Stomach (tissue), 9 donors: Measurements from ENCODE around the gene IL17RE. TPM values are rescaled to one million over a fixed set of nuclear protein-coding genes. Genes with fewer than 3 reads are reported as not detected.
A peak's percentile ranks its signal among the peaks of the same experiment; 100 is the strongest.

Experiments
- DNase-seq, 2 donors: peaks; one replicate each; pipeline versions ENCODE4 v3.0.0 to v3.0.0-alpha.2; 2013 to 2019
- H3K27ac ChIP-seq, 5 donors: fragments of 200-600 bp in 4 of 5; sonication (generic) in 4 of 5; one replicate each; pipeline ENCODE4 v1.5.1; 2013 to 2019; ENCODE audit warnings: mild to moderate bottlenecking in 1 of 5, moderate library complexity in 1 of 5
- H3K27me3 ChIP-seq, 3 donors: fragments of 200-600 bp; sonication (generic); one replicate each; pipeline ENCODE4 v1.5.1; 2017 to 2019; ENCODE audit warnings: mixed run types in 1 of 3
- H3K36me3 ChIP-seq, 4 donors: fragments of 200-600 bp; sonication (generic); 1 replicate in 3 of 4; 2 replicates in 1 of 4; pipeline ENCODE4 v1.5.1; 2016 to 2019
- H3K4me1 ChIP-seq, 4 donors: fragments of 200-600 bp; sonication (generic); one replicate each; pipeline ENCODE4 v1.5.1; 2016 to 2019
- H3K4me3 ChIP-seq, 4 donors: fragments of 200-600 bp; sonication (generic) in 3 of 4; one replicate each; pipeline ENCODE4 v1.5.1; 2016 to 2019; ENCODE audit warnings: mild to moderate bottlenecking in 1 of 4
- H3K9me3 ChIP-seq, 4 donors: fragments of 200-600 bp; sonication (generic); one replicate each; pipeline ENCODE4 v1.5.1; 2016 to 2019
- EP300 ChIP-seq: sonication (generic); formaldehyde crosslinking; IDR thresholded peaks from one replicate; pipeline ENCODE4 v1.6.1; 2017; ENCODE audit warnings: antibody characterized with exemption
- POLR2A ChIP-seq, 4 donors: fragments of 450-650 bp; IDR thresholded peaks; one replicate each; pipeline ENCODE4 v1.6.1; 2016; ENCODE audit warnings: antibody characterized with exemption in 4 of 4, control low read depth in 2 of 4, mild to moderate bottlenecking in 1 of 4, moderate library complexity in 1 of 4
- POLR2AphosphoS5 ChIP-seq, 3 donors: sonication (generic); formaldehyde crosslinking; IDR thresholded peaks; one replicate each; pipeline ENCODE4 v1.6.1; 2016; ENCODE audit warnings: antibody characterized with exemption in 3 of 3
- WGBS, 5 donors: extraction: QIAGEN DNeasy Blood & Tissue Kit in 3 of 5; methylation state at CpG; one replicate each; pipeline versions ENCODE4 v1.1.5 to v1.1.7; 2013 to 2018; 5-methylcytosine and 5-hydroxymethylcytosine counted together
- intact Hi-C: fragments of 100-400 bp; cut with DNase I; formaldehyde crosslinking; loops from one replicate; pipeline ENCODE4 v1.15.1; 2023; ENCODE audit warnings: low total_unique reads
- polyA plus RNA-seq, 3 donors: library from polyadenylated mRNA; stranded (reverse); fragments of 200-250 nt; gene quantifications; one replicate each; pipeline ENCODE4 v1.2.3, GENCODE V29; 2013
- total RNA-seq, 5 donors: library from RNA; depleted of rRNA; stranded (reverse); fragments of >200 nt; gene quantifications; one replicate each; pipeline versions ENCODE4 v1.1.0 to v1.2.3, GENCODE V29; 2014 to 2016
- TF ChIP-seq, protein P1 (sequence below), 7 experiments: fragments of 450-650 bp in 4 of 7; fragments of 200-600 bp in 3 of 7; sonication (generic) in 3 of 7; IDR thresholded peaks; one replicate each; pipeline ENCODE4 v1.5.1; 2016 to 2019; ENCODE audit warnings: antibody characterized with exemption in 7 of 7, control low read depth in 2 of 7, mild to moderate bottlenecking in 1 of 7
- donor health status: healthy with polysubstance abuse.
- donor health status: Bipolar disorder and iron deficiency.
- donor health status: healthy.

IL17RE gene
- total and polyA plus RNA-seq, 8 donors, result 10.3 to 301 (median 40.7) TPM

DNA sequence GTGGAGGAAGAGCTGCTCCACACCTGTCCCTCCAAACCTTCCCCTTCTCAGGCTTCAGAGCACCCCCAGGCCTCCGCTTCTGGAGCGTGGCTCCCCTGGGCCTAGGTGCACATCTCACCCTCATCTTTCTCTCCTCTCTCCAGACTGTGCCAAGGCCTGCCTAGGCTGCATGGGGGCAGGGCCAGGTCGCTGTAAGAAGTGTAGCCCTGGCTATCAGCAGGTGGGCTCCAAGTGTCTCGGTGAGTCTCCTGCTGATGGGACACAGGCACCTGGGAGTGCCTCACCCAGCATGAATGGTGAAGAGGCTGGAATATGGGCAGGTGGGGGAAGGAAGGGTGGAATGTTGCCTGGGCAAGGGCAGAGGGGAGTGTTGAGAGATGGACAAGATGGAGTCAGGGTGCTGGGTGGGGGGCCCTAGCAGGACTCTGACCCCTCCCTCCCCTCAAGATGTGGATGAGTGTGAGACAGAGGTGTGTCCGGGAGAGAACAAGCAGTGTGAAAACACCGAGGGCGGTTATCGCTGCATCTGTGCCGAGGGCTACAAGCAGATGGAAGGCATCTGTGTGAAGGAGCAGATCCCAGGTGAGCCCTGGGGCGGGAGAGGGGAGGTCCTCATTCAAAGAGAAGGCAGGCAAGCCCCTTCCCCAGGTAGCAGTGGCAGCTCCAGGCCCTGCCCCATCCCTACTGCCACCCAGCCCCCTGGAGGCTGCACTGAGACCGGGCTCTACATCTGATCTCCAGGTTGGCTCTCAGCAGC, 40.5 kb downstream of the IL17RE start:
- Histone ChIP-seq H3K4me1 (peaks cover 8 to 28% (median 24%) of the 10 kb centered on the region in 4 donors), H3K9me3 (no peaks in the 10 kb centered on the region), H3K27me3 (no peaks in the 10 kb centered on the region), H3K36me3 (peaks cover 6 to 51% (median 41%) of the 10 kb centered on the region in 4 donors), H3K4me3 (no peak overlapping the region), H3K27ac (no peak overlapping the region)
- DNase-seq, result no peak
- intact Hi-C loops, result no loop called here
- 83 to 88% (median 87%) methylated on average over 9 to 11 of the region's 11 CpGs for WGBS, 5 donors
- TF ChIP-seq POLR2AphosphoS5 (IDR thresholded peaks at IDR 0.05) (no peak), POLR2A (IDR thresholded peaks at IDR 0.05) (no peak), EP300 (no peak)
- TF ChIP-seq, protein P1, sequence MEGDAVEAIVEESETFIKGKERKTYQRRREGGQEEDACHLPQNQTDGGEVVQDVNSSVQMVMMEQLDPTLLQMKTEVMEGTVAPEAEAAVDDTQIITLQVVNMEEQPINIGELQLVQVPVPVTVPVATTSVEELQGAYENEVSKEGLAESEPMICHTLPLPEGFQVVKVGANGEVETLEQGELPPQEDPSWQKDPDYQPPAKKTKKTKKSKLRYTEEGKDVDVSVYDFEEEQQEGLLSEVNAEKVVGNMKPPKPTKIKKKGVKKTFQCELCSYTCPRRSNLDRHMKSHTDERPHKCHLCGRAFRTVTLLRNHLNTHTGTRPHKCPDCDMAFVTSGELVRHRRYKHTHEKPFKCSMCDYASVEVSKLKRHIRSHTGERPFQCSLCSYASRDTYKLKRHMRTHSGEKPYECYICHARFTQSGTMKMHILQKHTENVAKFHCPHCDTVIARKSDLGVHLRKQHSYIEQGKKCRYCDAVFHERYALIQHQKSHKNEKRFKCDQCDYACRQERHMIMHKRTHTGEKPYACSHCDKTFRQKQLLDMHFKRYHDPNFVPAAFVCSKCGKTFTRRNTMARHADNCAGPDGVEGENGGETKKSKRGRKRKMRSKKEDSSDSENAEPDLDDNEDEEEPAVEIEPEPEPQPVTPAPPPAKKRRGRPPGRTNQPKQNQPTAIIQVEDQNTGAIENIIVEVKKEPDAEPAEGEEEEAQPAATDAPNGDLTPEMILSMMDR (IDR thresholded peaks at IDR 0.05), result no peak

DNA sequence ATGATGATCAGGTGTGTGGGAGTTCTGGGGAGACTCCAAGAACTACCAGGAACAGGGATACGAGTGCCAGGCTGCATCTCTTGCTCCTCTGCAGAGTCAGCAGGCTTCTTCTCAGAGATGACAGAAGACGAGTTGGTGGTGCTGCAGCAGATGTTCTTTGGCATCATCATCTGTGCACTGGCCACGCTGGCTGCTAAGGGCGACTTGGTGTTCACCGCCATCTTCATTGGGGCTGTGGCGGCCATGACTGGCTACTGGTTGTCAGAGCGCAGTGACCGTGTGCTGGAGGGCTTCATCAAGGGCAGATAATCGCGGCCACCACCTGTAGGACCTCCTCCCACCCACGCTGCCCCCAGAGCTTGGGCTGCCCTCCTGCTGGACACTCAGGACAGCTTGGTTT, 41.6 kb downstream of the IL17RE start:
- Histone ChIP-seq H3K4me3 (no peak overlapping the region), H3K4me1 (peaks cover 8 to 32% (median 26%) of the 10 kb centered on the region in 4 donors), H3K27me3 (no peaks in the 10 kb centered on the region), H3K36me3 (peaks cover 0 to 49% (median 40%) of the 10 kb centered on the region in 4 donors), H3K9me3 (no peaks in the 10 kb centered on the region), H3K27ac (no peak overlapping the region)
- intact Hi-C loops, result no loop called here
- no peak for TF ChIP-seq POLR2A (IDR thresholded peaks at IDR 0.05)
- no peak for TF ChIP-seq EP300
- TF ChIP-seq, protein P1 (IDR thresholded peaks at IDR 0.05), result no peak
- TF ChIP-seq POLR2AphosphoS5 (IDR thresholded peaks at IDR 0.05), result no peak
- 89 to 92% (median 91%) methylated on average over 5 to 11 of the region's 11 CpGs for WGBS, 5 donors
- DNase-seq, result no peak

DNA sequence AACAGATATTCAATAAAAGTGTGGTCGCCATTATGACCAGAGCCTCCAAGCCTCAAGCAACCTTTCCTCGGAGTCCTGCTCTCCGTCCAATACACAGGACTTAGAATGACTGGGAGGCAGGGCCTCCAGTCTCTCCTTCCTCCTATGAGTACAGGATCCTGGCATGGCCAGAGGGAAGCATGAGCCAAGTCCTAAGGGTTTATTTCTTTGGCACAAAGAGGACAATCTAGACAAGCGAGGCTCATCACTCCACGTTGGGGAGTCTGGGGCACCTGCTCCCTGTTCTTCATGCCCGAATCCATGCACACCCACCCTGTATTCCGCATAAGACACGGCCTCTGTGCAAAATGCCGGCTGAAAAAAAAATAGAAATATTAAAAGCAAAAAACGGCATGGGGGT, 42.7 kb downstream of the IL17RE start:
- DNase-seq, result no peak
- H3K36me3 ChIP-seq, result peaks cover 0 to 49% (median 38%) of the 10 kb centered on the region in 4 donors
- no peaks in the 10 kb centered on the region for H3K27me3 ChIP-seq
- peaks cover 8 to 32% (median 26%) of the 10 kb centered on the region in 4 donors for H3K4me1 ChIP-seq
- H3K4me3 ChIP-seq, result no peak overlapping the region
- H3K27ac ChIP-seq, result peak overlapping the region in 2 of 5 donors; percentile 87 to 88
- intact Hi-C loops, result no loop called here
- no peaks in the 10 kb centered on the region for H3K9me3 ChIP-seq
- TF ChIP-seq EP300 (no peak), POLR2AphosphoS5 (IDR thresholded peaks at IDR 0.05) (no peak), POLR2A (IDR thresholded peaks at IDR 0.05) (no peak)
- TF ChIP-seq, protein P1 (IDR thresholded peaks at IDR 0.05), result no peak
- WGBS, 5 donors, result 70 to 85% (median 80%) methylated on average over 10 of the region's 10 CpGs

DNA sequence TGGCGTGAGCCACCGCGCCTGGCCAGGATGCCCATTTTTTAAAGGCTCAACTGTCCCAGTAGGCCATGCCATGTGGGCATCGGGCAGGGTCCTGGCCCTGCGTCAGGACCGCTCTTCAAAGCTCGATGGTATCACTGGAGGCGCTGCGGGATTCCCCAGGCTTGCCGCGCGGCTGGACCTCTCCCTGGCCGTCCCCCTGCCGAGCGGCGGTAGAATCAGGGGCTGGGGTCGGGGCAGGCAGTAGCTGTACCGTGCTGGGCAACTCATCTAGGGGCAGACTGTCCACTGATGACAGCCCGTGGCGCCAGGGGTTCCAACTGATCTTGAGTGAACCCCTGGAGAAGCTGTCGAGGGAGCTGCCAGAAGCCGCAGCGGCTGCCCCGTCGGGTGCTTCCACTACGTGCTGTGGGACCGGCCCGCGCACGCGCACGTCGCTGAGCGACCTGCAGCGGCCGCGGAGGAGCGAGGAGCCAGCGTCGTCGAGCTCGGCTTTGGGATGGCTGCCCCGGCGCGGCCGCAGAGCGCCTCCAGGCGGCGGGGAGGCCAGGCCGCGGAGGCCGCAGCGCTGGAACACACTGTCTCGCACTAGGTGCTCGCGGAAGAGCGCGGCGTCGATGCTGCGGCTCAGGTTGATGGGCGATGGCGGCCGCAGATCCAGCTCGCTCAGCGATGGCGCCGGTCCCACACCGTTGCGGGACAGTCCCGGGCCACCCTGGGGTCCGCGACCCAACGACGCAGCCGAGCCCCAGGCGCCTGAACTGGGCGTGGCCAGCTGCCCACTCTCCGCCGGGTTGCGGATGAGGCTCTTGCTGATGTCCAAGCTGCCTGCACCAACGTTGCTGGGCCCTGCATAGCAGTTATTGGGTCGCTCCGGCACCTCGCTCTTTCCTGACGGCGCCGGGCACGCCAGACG, 43.7 kb downstream of the IL17RE start:
- Histone ChIP-seq H3K4me3 (peak overlapping the region; percentile 52 to 77 (median 66)), H3K27ac (peak overlapping the region; percentile 70 to 89 (median 87)), H3K4me1 (peaks cover 8 to 36% (median 28%) of the 10 kb centered on the region in 4 donors), H3K27me3 (no peaks in the 10 kb centered on the region), H3K9me3 (no peaks in the 10 kb centered on the region), H3K36me3 (peaks cover 0 to 41% (median 30%) of the 10 kb centered on the region in 4 donors)
- DNase-seq, result peak; percentile 92 to 97
- intact Hi-C loops, result no loop called here
- WGBS, 5 donors, result 8 to 46% (median 15%) methylated on average over 35 to 90 of the region's 90 CpGs
- TF ChIP-seq, protein P1 (IDR thresholded peaks at IDR 0.05), result peak in 5 of 7 experiments; percentile 44 to 82 (median 75)
- TF ChIP-seq EP300, result no peak
- peak; percentile 73 to 88 (median 75) for TF ChIP-seq POLR2AphosphoS5 (IDR thresholded peaks at IDR 0.05)
- no peak for TF ChIP-seq POLR2A (IDR thresholded peaks at IDR 0.05)
